K562 (cell line): Measurements from ENCODE around the gene ATP13A5. TPM values are rescaled to one million over a fixed set of nuclear protein-coding genes. Genes with fewer than 3 reads are reported as not detected.

Source experiments
- ATAC-seq: fragments of 200-7000 bp; cut with Tn5 transposase; 3 replicates; pipeline ENCODE4 v1.9.1; 2020; ENCODE audit warnings: moderate library complexity
- BruUV-seq: library from RNA; stranded (reverse); fragments of 400-500 nt; replicated peaks from 2 replicates; lab custom pipeline; 2021; lab: Mats Ljungman, UMichigan
- CTCF ChIA-PET: fragments of 300-600 bp; formaldehyde crosslinking; extraction: SDS; loops from one replicate; lab custom pipeline; 2021; ENCODE audit warnings: low intra/inter-chr PET ratio; lab: Yijun Ruan, JAX
- POLR2A ChIA-PET: fragments of 300-600, 350-650 bp; sonication (Branson Sonifier 250); formaldehyde crosslinking; extraction: SDS; loops from one replicate; lab custom pipeline; 2021; ENCODE audit warnings: antibody characterized with exemption, inconsistent platforms; lab: Yijun Ruan, JAX
- DNase-seq, 4 experiments: peaks; one replicate each; pipeline versions ENCODE4 v3.0.0 to v3.0.0-alpha.2; 2011 to 2018; ENCODE audit warnings: low spot score in 3 of 4, mixed read lengths in 3 of 4; ENCODE audit errors: extremely low read depth in 1 of 4
- FAIRE-seq: peaks from 2 replicates; lab custom pipeline; 2011; peaks lifted over from hg19 to GRCh38; lab: Jason Lieb, UNC
- H2AFZ ChIP-seq: 2 replicates; pipeline ENCODE4 v1.6.0; 2011; ENCODE audit warnings: low read depth, low read length, control low read depth, inconsistent platforms
- H3K27ac ChIP-seq: fragments of 200-600 bp; 3 replicates; pipeline ENCODE4 v1.8.0; 2011; ENCODE audit warnings: low read depth, mild to moderate bottlenecking, control low read depth, inconsistent platforms, low read length, moderate library complexity, mixed read lengths; ENCODE audit errors: extremely low read depth
- H3K27me3 ChIP-seq, 2 experiments: fragments of 300-600 bp in 1 of 2; 2 replicates in 1 of 2; 3 replicates in 1 of 2; pipeline versions ENCODE4 v1.6.0 to v1.8.0; 2011; ENCODE audit warnings: inconsistent platforms in 2 of 2, low read length in 2 of 2, mild to moderate bottlenecking in 1 of 2, mixed read lengths in 1 of 2, moderate library complexity in 1 of 2; ENCODE audit not compliant: control insufficient read depth in 2 of 2, insufficient read depth in 2 of 2
- H3K36me3 ChIP-seq: fragments of 300-600 bp; 3 replicates; pipeline ENCODE4 v1.8.0; 2011; ENCODE audit warnings: mild to moderate bottlenecking, low read length, inconsistent platforms; ENCODE audit not compliant: control insufficient read depth, insufficient read depth
- H3K4me1 ChIP-seq, 2 experiments: fragments of 200-600 bp in 1 of 2; replicated peaks in 1 of 2; 2 replicates in 1 of 2; 3 replicates in 1 of 2; pipeline versions ENCODE4 v1.5.1 to v1.8.0; 2011; ENCODE audit warnings: inconsistent platforms in 2 of 2, low read length in 2 of 2, mild to moderate bottlenecking in 1 of 2, mixed read lengths in 1 of 2, moderate library complexity in 1 of 2; ENCODE audit not compliant: control insufficient read depth in 2 of 2, insufficient read depth in 2 of 2
- H3K4me2 ChIP-seq: 2 replicates; pipeline ENCODE4 v1.6.1; 2011; ENCODE audit warnings: low read length, control low read depth, inconsistent platforms, mixed read lengths; ENCODE audit not compliant: insufficient read depth
- H3K4me3 ChIP-seq: fragments of 200-600 bp; sonication (generic), shearing (Covaris generic); 2 replicates; pipeline ENCODE4 v1.5.1; 2016; ENCODE audit warnings: control low read depth, inconsistent platforms
- H3K79me2 ChIP-seq: fragments of 200-600 bp; 3 replicates; pipeline ENCODE4 v1.8.0; 2011; ENCODE audit warnings: low read length, inconsistent platforms; ENCODE audit not compliant: control insufficient read depth, insufficient read depth
- H3K9ac ChIP-seq, 2 experiments: 2 replicates each; pipeline versions ENCODE4 v1.6.0 to v1.6.1; 2011; ENCODE audit warnings: low read depth in 2 of 2, low read length in 2 of 2, control low read depth in 1 of 2, inconsistent platforms in 1 of 2, mild to moderate bottlenecking in 1 of 2, mixed read lengths in 1 of 2; ENCODE audit not compliant: insufficient read depth in 1 of 2
- H3K9me1 ChIP-seq: one replicate; pipeline ENCODE4 v1.6.0; 2011; ENCODE audit warnings: inconsistent platforms, mild to moderate bottlenecking, low read length, moderate library complexity; ENCODE audit not compliant: control insufficient read depth, insufficient read depth
- H3K9me3 ChIP-seq: replicated peaks from 2 replicates; pipeline ENCODE4 v1.5.1; 2011; ENCODE audit warnings: low read depth, low read length, inconsistent platforms; ENCODE audit not compliant: control insufficient read depth, insufficient read depth
- H4K20me1 ChIP-seq: replicated peaks from 2 replicates; pipeline ENCODE4 v1.6.1; 2011; ENCODE audit warnings: low read length, inconsistent platforms, mixed read lengths; ENCODE audit not compliant: control insufficient read depth, insufficient read depth
- AFF1 ChIP-seq, 2 experiments: fragments of 450-650 bp; IDR thresholded peaks; 2 replicates each; pipeline ENCODE4 v1.6.1; 2018; ENCODE audit warnings: mild to moderate bottlenecking in 2 of 2, low read depth in 1 of 2; ENCODE audit not compliant: partially characterized antibody in 2 of 2
- BCOR ChIP-seq: fragments of 450-650 bp; IDR thresholded peaks from 2 replicates; pipeline ENCODE4 v1.6.1; 2016
- CBX1 ChIP-seq: sonication (generic); IDR thresholded peaks from 2 replicates; pipeline ENCODE4 v1.6.1; 2016; ENCODE audit warnings: antibody characterized with exemption, low read depth, mild to moderate bottlenecking
- EP400 ChIP-seq: fragments of 450-650 bp; IDR thresholded peaks from 2 replicates; pipeline ENCODE4 v1.6.1; 2017; ENCODE audit warnings: antibody characterized with exemption, mild to moderate bottlenecking, moderate library complexity
- FOXJ3 ChIP-seq: sonication (generic); formaldehyde crosslinking; IDR thresholded peaks from 2 replicates; pipeline ENCODE4 v1.4.0; 2020; ENCODE audit warnings: mild to moderate bottlenecking, missing genetic modification reagents
- FUS ChIP-seq: fragments of 200-400 bp; formaldehyde crosslinking; optimal IDR thresholded peaks from 2 replicates; pipeline ENCODE3; 2017; ENCODE audit warnings: low read depth, low read length
- TSC22D4 ChIP-seq: fragments of 450-650 bp; IDR thresholded peaks from 2 replicates; pipeline ENCODE4 v1.6.1; 2016; ENCODE audit warnings: missing genetic modification characterization, missing biosample characterization, control low read depth
- ZBTB11 ChIP-seq, 3 experiments: fragments of 200-800 bp in 1 of 3; fragments of 250-450 bp in 1 of 3; fragments of 450-650 bp in 1 of 3; sonication (Bioruptor Pico) in 1 of 3; sonication (Bioruptor generic) in 1 of 3; formaldehyde crosslinking in 1 of 3; IDR thresholded peaks; 2 replicates each; pipeline versions ENCODE4 v1.6.1 to v1.8.0; 2016 to 2022; ENCODE audit warnings: mild to moderate bottlenecking in 2 of 3, missing genetic modification characterization in 2 of 3, missing compliant biosample characterization in 1 of 3, moderate library complexity in 1 of 3
- ZBTB9 ChIP-seq: fragments of 450-650 bp; formaldehyde crosslinking; IDR thresholded peaks from 2 replicates; pipeline ENCODE4 v1.4.0; 2020; ENCODE audit warnings: mild to moderate bottlenecking, moderate library complexity
- ZNF174 ChIP-seq: fragments of 250-450 bp; sonication (Bioruptor Pico); IDR thresholded peaks from 2 replicates; pipeline ENCODE4 v1.4.0; 2020; ENCODE audit warnings: mild to moderate bottlenecking
- ZNF644 ChIP-seq: fragments of 200-800 bp; sonication (Bioruptor generic); IDR thresholded peaks from 2 replicates; pipeline ENCODE4 v1.6.1; 2016; ENCODE audit warnings: low read depth, missing genetic modification characterization, missing compliant biosample characterization
- WGBS: fragments of 100-300 bp; shearing (Covaris generic); methylation state at CpG from one replicate; pipeline ENCODE4 v1.1.6; 2016; ENCODE audit warnings: low coverage, mixed read lengths; ENCODE audit not compliant: insufficient coverage; ENCODE audit errors: missing lambda C conversion rate; 5-methylcytosine and 5-hydroxymethylcytosine counted together
- in situ Hi-C: fragments of 300-500 bp; cut with MboI; formaldehyde crosslinking; loops from 4 replicates; pipeline ENCODE4 v1.15.0; 2018; ENCODE audit warnings: inconsistent platforms, mixed read lengths
- intact Hi-C: fragments of 100-400 bp; cut with micrococcal nuclease; formaldehyde crosslinking; loops from 2 replicates; pipeline ENCODE4 v1.14.2; 2022
- polyA plus RNA-seq, 8 experiments: library from polyadenylated mRNA; depleted of rRNA in 4 of 8; stranded (reverse) in 5 of 8; unstranded in 3 of 8; fragments of >200 nt; fragmentation: Nextera tagmentation in 2 of 8; fragmentation: Illumina TruSeq in 1 of 8; extraction: Ambion mirVana in 2 of 8; extraction: Trizol in 1 of 8; gene quantifications; 2 replicates each; pipeline versions ENCODE4 v1.2.1 to v1.2.3, GENCODE V29; 2011 to 2014; ENCODE audit warnings: inconsistent platforms in 1 of 8, missing spikeins in 1 of 8
- total RNA-seq, 7 experiments: library from RNA; depleted of rRNA in 6 of 7; stranded (reverse); fragments of >200 nt in 6 of 7; fragmentation: Illumina TruSeq in 2 of 7; extraction: Trizol in 2 of 7; gene quantifications; 2 replicates each; pipeline versions ENCODE4 v1.2.1 to v1.2.3, GENCODE V29; 2011 to 2021; ENCODE audit warnings: low replicate concordance in 1 of 7

ATP13A5 gene
- total and polyA plus RNA-seq, 9 of the 15 experiments (the other 6 are each of a cell fraction or from before 2014, with no cell fraction given): not detected

GRCh38 chr3:193301433-193301832 lies 77.1 kb downstream of the ATP13A5 start:
- BruUV-seq: no TSS peak
- Histone ChIP-seq H3K9ac (no peak overlapping the region), H3K9me1 (no peaks in the 10 kb centered on the region), H3K4me3 (no peak overlapping the region), H2AFZ (no peak overlapping the region), H3K36me3 (no peaks in the 10 kb centered on the region), H3K27me3 (no peaks in the 10 kb centered on the region), H3K4me1 (no peaks in the 10 kb centered on the region), H3K9me3 (no peaks in the 10 kb centered on the region), H3K4me2 (no peak overlapping the region), H4K20me1 (no peaks in the 10 kb centered on the region), H3K79me2 (no peaks in the 10 kb centered on the region), H3K27ac (no peak overlapping the region)
- ChIA-PET POLR2A (no interaction called here), CTCF (no interaction called here)
- WGBS: 0% methylated on average over 1 of the region's 1 CpG
- intact Hi-C loops: no loop called here
- in situ Hi-C loops: no loop called here
- FAIRE-seq (no peak), DNase-seq (no peak), ATAC-seq (no peak)
- TF ChIP-seq FUS (no peak), BCOR (no peak), ZNF174 (CRISPR knock-in tag) (no peak), AFF1 (IDR thresholded peaks at IDR 0.05; ENCODE audit: low read depth in 1 of 2, partially characterized antibody in 2 of 2) (no peak), ZNF644 (no peak), FOXJ3 (CRISPR knock-in tag) (no peak), ZBTB9 (CRISPR knock-in tag) (no peak), TSC22D4 (tag) (no peak), ZBTB11 (CRISPR knock-in tag; IDR thresholded peaks at IDR 0.05) (no peak), CBX1 (no peak), EP400 (no peak)
